ENCODE data around the gene GAPDH. TPM values are rescaled to one million over a fixed set of nuclear protein-coding genes. Genes with fewer than 3 reads are reported as not detected.

The GAPDH gene
- total RNA-seq, 4 donors from 2014 or later = 1,939 to 3,624 (median 2,830) TPM

DNA sequence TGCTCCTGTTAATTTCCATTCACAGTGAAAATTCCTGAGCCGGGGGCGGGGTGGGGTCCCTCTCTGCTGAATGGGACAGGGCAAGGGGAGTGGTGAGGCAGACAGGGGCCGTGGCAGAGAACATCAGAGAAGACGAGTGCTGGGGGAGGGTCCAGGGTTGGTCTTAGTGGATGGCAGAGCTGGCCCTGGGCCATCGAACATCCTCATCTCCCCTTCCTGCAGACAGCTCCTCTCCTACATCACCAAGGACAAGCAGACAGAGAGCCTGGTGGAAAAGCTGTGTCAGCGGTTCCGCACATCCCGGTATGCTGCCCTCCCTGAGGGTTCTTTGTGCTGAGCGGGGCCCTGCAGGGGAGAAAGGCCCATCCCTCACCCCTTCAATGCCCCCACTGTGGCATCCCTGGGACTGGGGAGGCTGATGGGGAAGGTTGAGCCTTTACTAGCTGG, 5.0 kb upstream of the GAPDH start:
- DNase-seq = no peak
- Histone ChIP-seq H3K9me3 (no peaks in the 10 kb centered on the region), H3K36me3 (peaks cover 0 to 72% (median 3%) of the 10 kb centered on the region in 3 donors), H3K4me1 (peaks cover 4 to 25% (median 11%) of the 10 kb centered on the region in 4 donors), H3K27ac (no peak overlapping the region), H3K27me3 (no peaks in the 10 kb centered on the region), H3K4me3 (no peak overlapping the region)
- TF ChIP-seq POLR2A (IDR thresholded peaks at IDR 0.05) = no peak
- TF ChIP-seq, protein P1, sequence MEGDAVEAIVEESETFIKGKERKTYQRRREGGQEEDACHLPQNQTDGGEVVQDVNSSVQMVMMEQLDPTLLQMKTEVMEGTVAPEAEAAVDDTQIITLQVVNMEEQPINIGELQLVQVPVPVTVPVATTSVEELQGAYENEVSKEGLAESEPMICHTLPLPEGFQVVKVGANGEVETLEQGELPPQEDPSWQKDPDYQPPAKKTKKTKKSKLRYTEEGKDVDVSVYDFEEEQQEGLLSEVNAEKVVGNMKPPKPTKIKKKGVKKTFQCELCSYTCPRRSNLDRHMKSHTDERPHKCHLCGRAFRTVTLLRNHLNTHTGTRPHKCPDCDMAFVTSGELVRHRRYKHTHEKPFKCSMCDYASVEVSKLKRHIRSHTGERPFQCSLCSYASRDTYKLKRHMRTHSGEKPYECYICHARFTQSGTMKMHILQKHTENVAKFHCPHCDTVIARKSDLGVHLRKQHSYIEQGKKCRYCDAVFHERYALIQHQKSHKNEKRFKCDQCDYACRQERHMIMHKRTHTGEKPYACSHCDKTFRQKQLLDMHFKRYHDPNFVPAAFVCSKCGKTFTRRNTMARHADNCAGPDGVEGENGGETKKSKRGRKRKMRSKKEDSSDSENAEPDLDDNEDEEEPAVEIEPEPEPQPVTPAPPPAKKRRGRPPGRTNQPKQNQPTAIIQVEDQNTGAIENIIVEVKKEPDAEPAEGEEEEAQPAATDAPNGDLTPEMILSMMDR (IDR thresholded peaks at IDR 0.05) = no peak

DNA sequence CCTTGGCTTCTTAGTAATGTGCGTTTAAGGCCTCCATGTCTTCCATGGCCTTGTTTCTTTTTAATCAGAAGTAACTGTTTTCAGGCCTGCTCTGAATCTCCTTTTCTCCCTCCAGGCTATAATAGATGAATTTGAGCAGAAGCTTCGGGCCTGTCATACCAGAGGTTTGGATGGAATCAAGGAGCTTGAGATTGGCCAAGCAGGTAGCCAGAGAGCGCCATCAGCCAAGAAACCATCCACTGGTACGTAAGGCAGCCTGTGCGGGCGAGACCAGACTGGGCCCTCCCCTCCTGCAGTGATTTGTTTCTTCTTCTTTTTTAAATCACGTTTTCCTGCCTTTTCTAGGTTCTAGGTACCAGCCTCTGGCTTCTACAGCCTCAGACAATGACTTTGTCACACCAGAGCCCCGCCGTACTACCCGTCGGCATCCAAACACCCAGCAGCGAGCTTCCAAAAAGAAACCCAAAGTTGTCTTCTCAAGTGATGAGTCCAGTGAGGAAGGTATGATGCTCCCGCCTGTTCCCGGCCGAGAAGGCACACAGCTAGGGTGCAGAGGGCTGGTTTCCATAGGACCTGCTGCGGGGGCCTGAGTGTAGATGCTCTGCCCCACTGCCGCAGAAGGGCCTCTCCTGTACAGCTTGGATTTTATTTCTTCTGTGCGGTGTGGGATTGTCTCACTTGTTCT, 3.6 kb upstream of the GAPDH start:
- H3K4me3 ChIP-seq = no peak overlapping the region
- no peak for DNase-seq
- H3K36me3 ChIP-seq = peaks cover 0 to 58% (median 3%) of the 10 kb centered on the region in 3 donors
- peaks cover 4 to 29% (median 15%) of the 10 kb centered on the region in 4 donors for H3K4me1 ChIP-seq
- H3K9me3 ChIP-seq = no peaks in the 10 kb centered on the region
- TF ChIP-seq POLR2A (IDR thresholded peaks at IDR 0.05) = no peak
- TF ChIP-seq, protein P1 (IDR thresholded peaks at IDR 0.05) = no peak
- no peaks in the 10 kb centered on the region for H3K27me3 ChIP-seq
- no peak overlapping the region for H3K27ac ChIP-seq

DNA sequence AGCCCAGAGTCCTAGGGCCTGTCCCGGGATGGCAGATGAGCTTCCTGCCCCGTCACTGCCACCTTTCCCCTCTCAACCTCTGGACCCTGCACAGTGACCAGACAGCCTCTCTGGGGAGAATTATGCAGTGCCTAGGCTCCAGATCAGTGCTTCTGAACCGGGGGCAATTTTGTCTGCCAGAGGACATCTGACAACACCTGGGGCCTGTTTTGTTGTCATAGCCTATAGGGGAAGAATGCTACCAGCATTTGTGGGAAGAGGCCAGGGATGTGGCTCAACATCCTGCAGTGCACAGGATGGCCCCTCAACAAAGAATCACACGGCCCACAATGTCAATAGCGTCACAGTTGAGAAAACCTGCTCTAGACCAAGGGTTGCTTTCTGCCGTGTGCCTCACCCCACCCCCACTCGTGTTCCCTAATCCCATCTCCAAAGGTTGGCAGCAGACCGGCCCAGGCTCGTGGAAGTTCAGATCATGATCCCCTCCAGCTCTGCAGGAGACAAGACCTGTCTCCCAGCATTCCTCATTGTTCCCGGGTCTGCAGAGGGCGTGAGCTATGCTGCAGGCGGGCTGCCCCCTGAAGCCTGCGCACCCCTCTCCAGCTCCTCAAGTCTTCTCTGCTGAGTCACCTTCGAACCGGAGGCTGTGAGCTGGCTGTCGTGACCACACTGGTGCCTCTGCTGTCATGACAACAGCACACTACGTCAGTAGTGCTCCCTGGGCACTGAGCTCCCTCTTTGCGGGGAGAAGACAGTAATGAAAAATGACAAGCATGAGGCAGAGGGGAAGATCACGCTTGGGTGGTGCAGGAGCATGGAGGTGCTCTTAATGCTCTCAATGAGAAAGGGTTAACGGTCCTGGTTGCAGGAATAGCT, 2.0 kb upstream of the GAPDH start:
- Histone ChIP-seq H3K9me3 (no peaks in the 10 kb centered on the region), H3K4me1 (peaks cover 4 to 45% (median 21%) of the 10 kb centered on the region in 4 donors), H3K27me3 (no peaks in the 10 kb centered on the region), H3K27ac (peak overlapping the region; percentile 97 to 98 (median 98)), H3K4me3 (peak overlapping the region in 3 of 4 donors; percentile 67 to 91 (median 70)), H3K36me3 (peaks cover 0 to 58% (median 0%) of the 10 kb centered on the region in 3 donors)
- no peak for TF ChIP-seq POLR2A (IDR thresholded peaks at IDR 0.05)
- TF ChIP-seq, protein P1 (IDR thresholded peaks at IDR 0.05) = no peak
- peak; percentile 63 to 86 (median 66) for DNase-seq

DNA sequence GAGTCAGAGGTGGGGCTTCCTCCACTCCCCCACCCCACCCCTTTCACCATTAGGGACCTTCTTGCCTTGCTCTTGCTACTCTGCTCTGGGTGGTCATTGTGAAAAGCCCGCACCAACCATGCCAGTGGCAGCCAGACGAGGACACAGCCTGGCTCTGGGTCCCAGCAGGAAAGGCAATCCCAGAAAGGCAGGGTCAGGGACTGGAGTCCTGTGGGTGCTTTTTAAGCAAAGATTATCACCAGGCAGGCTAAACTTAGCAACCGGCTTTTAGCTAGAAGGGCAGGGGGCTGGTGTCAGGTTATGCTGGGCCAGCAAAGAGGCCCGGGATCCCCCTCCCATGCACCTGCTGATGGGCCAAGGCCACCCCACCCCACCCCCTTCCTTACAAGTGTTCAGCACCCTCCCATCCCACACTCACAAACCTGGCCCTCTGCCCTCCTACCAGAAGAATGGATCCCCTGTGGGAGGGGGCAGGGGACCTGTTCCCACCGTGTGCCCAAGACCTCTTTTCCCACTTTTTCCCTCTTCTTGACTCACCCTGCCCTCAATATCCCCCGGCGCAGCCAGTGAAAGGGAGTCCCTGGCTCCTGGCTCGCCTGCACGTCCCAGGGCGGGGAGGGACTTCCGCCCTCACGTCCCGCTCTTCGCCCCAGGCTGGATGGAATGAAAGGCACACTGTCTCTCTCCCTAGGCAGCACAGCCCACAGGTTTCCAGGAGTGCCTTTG, 1.2 kb upstream of the GAPDH start:
- H3K27ac ChIP-seq = peak overlapping the region; percentile 97 to 98 (median 98)
- H3K36me3 ChIP-seq = peaks cover 0 to 58% (median 0%) of the 10 kb centered on the region in 3 donors
- H3K4me1 ChIP-seq = peaks cover 4 to 53% (median 24%) of the 10 kb centered on the region in 4 donors
- no peaks in the 10 kb centered on the region for H3K9me3 ChIP-seq
- TF ChIP-seq POLR2A (IDR thresholded peaks at IDR 0.05) = peak; percentile 28 to 31
- TF ChIP-seq, protein P1 (IDR thresholded peaks at IDR 0.05) = no peak
- DNase-seq = peak; percentile 62 to 84 (median 83)
- peak overlapping the region; percentile 67 to 96 (median 80) for H3K4me3 ChIP-seq
- no peaks in the 10 kb centered on the region for H3K27me3 ChIP-seq

DNA sequence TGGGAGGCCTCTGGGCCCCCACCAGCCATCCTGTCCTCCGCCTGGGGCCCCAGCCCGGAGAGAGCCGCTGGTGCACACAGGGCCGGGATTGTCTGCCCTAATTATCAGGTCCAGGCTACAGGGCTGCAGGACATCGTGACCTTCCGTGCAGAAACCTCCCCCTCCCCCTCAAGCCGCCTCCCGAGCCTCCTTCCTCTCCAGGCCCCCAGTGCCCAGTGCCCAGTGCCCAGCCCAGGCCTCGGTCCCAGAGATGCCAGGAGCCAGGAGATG, 729 bp upstream of the GAPDH start:
- peaks cover 4 to 57% (median 25%) of the 10 kb centered on the region in 4 donors for H3K4me1 ChIP-seq
- H3K27ac ChIP-seq = peak overlapping the region; percentile 97 to 98 (median 98)
- H3K27me3 ChIP-seq = no peaks in the 10 kb centered on the region
- H3K36me3 ChIP-seq = peaks cover 0 to 58% (median 0%) of the 10 kb centered on the region in 3 donors
- peak in 2 of 3 donors; percentile 41 to 70 for DNase-seq
- TF ChIP-seq POLR2A (IDR thresholded peaks at IDR 0.05) = no peak
- TF ChIP-seq, protein P1 (IDR thresholded peaks at IDR 0.05) = no peak
- peak overlapping the region; percentile 67 to 96 (median 80) for H3K4me3 ChIP-seq
- H3K9me3 ChIP-seq = no peaks in the 10 kb centered on the region

All from Peyer's patch (tissue), 4 donors.